Muscle layer of duodenum (tissue), 2 donors: ENCODE results near the gene RSAD1.

Experiments used
- H3K27ac ChIP-seq: one replicate; pipeline ENCODE4 v1.7.0; 2013; ENCODE audit warnings: mild to moderate bottlenecking, low read length
- H3K27me3 ChIP-seq: one replicate; pipeline ENCODE4 v1.7.0; 2013; ENCODE audit warnings: low read depth, mild to moderate bottlenecking, control low read depth, low read length
- H3K36me3 ChIP-seq, 2 donors: one replicate each; pipeline ENCODE4 v1.7.0; 2013; ENCODE audit warnings: low read length in 2 of 2, control low read depth in 1 of 2, mild to moderate bottlenecking in 1 of 2; ENCODE audit not compliant: insufficient read depth in 2 of 2, control insufficient read depth in 1 of 2
- H3K4me1 ChIP-seq, 2 donors: one replicate each; pipeline ENCODE4 v1.7.0; 2013; ENCODE audit warnings: low read length in 2 of 2, mild to moderate bottlenecking in 2 of 2, control low read depth in 1 of 2, moderate library complexity in 1 of 2; ENCODE audit not compliant: insufficient read depth in 2 of 2, control insufficient read depth in 1 of 2
- H3K4me3 ChIP-seq, 2 donors: one replicate each; pipeline ENCODE4 v1.7.0; 2013; ENCODE audit warnings: low read length in 2 of 2, low read depth in 1 of 2, mild to moderate bottlenecking in 1 of 2
- H3K9me3 ChIP-seq, 2 donors: one replicate each; pipeline ENCODE4 v1.7.0; 2013; ENCODE audit warnings: low read length in 2 of 2, control low read depth in 1 of 2, mild to moderate bottlenecking in 1 of 2; ENCODE audit not compliant: control insufficient read depth in 1 of 2
- donor health status: healthy.

The RSAD1 gene

GRCh38 chr17:50527155-50527762 lies 48.6 kb downstream of the RSAD1 start:
- peaks cover 6% of the 10 kb centered on the region for H3K27me3 ChIP-seq
- H3K27ac ChIP-seq, result no peak overlapping the region
- H3K4me3 ChIP-seq, result no peak overlapping the region
- H3K36me3 ChIP-seq, result no peaks in the 10 kb centered on the region
- peaks cover 1 to 4% of the 10 kb centered on the region in 2 donors for H3K4me1 ChIP-seq
- no peaks in the 10 kb centered on the region for H3K9me3 ChIP-seq

GRCh38 chr17:50527949-50528474 lies 49.4 kb downstream of the RSAD1 start:
- H3K36me3 ChIP-seq, result no peaks in the 10 kb centered on the region
- H3K4me1 ChIP-seq, result peaks cover 4 to 9% of the 10 kb centered on the region in 2 donors
- peaks cover 7% of the 10 kb centered on the region for H3K27me3 ChIP-seq
- no peaks in the 10 kb centered on the region for H3K9me3 ChIP-seq
- H3K27ac ChIP-seq, result no peak overlapping the region
- no peak overlapping the region for H3K4me3 ChIP-seq

GRCh38 chr17:50529849-50530248 lies 51.2 kb downstream of the RSAD1 start:
- H3K27me3 ChIP-seq, result peaks cover 11% of the 10 kb centered on the region
- H3K4me1 ChIP-seq, result peaks cover 10 to 23% of the 10 kb centered on the region in 2 donors
- H3K36me3 ChIP-seq, result no peaks in the 10 kb centered on the region
- H3K9me3 ChIP-seq, result no peaks in the 10 kb centered on the region
- no peak overlapping the region for H3K4me3 ChIP-seq
- no peak overlapping the region for H3K27ac ChIP-seq

GRCh38 chr17:50531428-50532025 lies 52.9 kb downstream of the RSAD1 start:
- H3K27me3 ChIP-seq, result peaks cover 11% of the 10 kb centered on the region
- peaks cover 10 to 23% of the 10 kb centered on the region in 2 donors for H3K4me1 ChIP-seq
- H3K9me3 ChIP-seq, result no peaks in the 10 kb centered on the region
- H3K36me3 ChIP-seq, result no peaks in the 10 kb centered on the region
- H3K27ac ChIP-seq, result no peak overlapping the region
- no peak overlapping the region for H3K4me3 ChIP-seq

- Histone ChIP-seq H3K27ac (no peak within 1 kb of the TSS), H3K4me1 (peaks cover 10 to 23% of the 10 kb centered on the region in 2 donors), H3K4me3 (peak within 1 kb of the TSS; percentile 35 to 48)
Observed at GRCh38 chr17:50532452-50533024, 53.9 kb downstream of the RSAD1 start, which contains the start of gene EPN3. TSS of gene EPN3 (plus strand) at chr17:50532735. CDS start at chr17:50536557, 3,822 bp downstream.

GRCh38 chr17:50533185-50533584 lies 54.5 kb downstream of the RSAD1 start:
- Histone ChIP-seq H3K27me3 (peaks cover 11% of the 10 kb centered on the region), H3K36me3 (no peaks in the 10 kb centered on the region), H3K4me3 (peak overlapping the region; percentile 35 to 48), H3K9me3 (no peaks in the 10 kb centered on the region), H3K4me1 (peaks cover 10 to 23% of the 10 kb centered on the region in 2 donors), H3K27ac (no peak overlapping the region)

More at GRCh38 chr17:50532452-50533024, 53.9 kb downstream of the RSAD1 start, which contains the start of gene EPN3:
- Histone ChIP-seq H3K36me3 (no peaks in the 10 kb centered on the region), H3K9me3 (no peaks in the 10 kb centered on the region), H3K27me3 (peaks cover 11% of the 10 kb centered on the region)

GRCh38 chr17:50533720-50534148 lies 55.1 kb downstream of the RSAD1 start:
- Histone ChIP-seq H3K36me3 (no peaks in the 10 kb centered on the region), H3K27me3 (peaks cover 11% of the 10 kb centered on the region), H3K4me1 (peaks cover 10 to 23% of the 10 kb centered on the region in 2 donors), H3K27ac (peak overlapping the region; percentile 51), H3K9me3 (no peaks in the 10 kb centered on the region), H3K4me3 (peak overlapping the region; percentile 35 to 48)

- H3K4me3 ChIP-seq, result peak overlapping the region; percentile 35 to 48
- peak overlapping the region; percentile 51 for H3K27ac ChIP-seq
- H3K9me3 ChIP-seq, result no peaks in the 10 kb centered on the region
- peaks cover 10 to 23% of the 10 kb centered on the region in 2 donors for H3K4me1 ChIP-seq
- H3K27me3 ChIP-seq, result peaks cover 11% of the 10 kb centered on the region
- no peaks in the 10 kb centered on the region for H3K36me3 ChIP-seq
Observed at GRCh38 chr17:50534222-50534978, 55.7 kb downstream of the RSAD1 start.

GRCh38 chr17:50534979-50535326 lies 56.3 kb downstream of the RSAD1 start:
- Histone ChIP-seq H3K4me1 (peaks cover 10 to 23% of the 10 kb centered on the region in 2 donors), H3K4me3 (no peak overlapping the region), H3K36me3 (no peaks in the 10 kb centered on the region), H3K27me3 (peaks cover 11% of the 10 kb centered on the region), H3K9me3 (no peaks in the 10 kb centered on the region), H3K27ac (peak overlapping the region; percentile 51)

- peaks cover 10 to 23% of the 10 kb centered on the region in 2 donors for H3K4me1 ChIP-seq
- H3K27me3 ChIP-seq, result peaks cover 11% of the 10 kb centered on the region
- H3K27ac ChIP-seq, result peak overlapping the region; percentile 51
- H3K9me3 ChIP-seq, result no peaks in the 10 kb centered on the region
- H3K36me3 ChIP-seq, result no peaks in the 10 kb centered on the region
- no peak overlapping the region for H3K4me3 ChIP-seq
Observed at GRCh38 chr17:50535407-50535806, 56.7 kb downstream of the RSAD1 start.
